Panc1 (cell line): ENCODE results near the gene SSBP2. TPM values are rescaled to one million over a fixed set of nuclear protein-coding genes. Genes with fewer than 3 reads are reported as not detected.
"Not testable (repeated sequence)": the region's sequence is repeated elsewhere in the genome, so short reads cannot be mapped to it uniquely, and the experiment has no call there.

Source experiments
- ATAC-seq: fragments of 200-7000 bp; cut with Tn5 transposase; 2 replicates; pipeline ENCODE4 v1.9.1; 2020; ENCODE audit warnings: mild to moderate bottlenecking, moderate library complexity
- BruUV-seq: library from RNA; stranded (reverse); fragments of 400-500 nt; replicated peaks from 2 replicates; lab custom pipeline; 2021; lab: Mats Ljungman, UMichigan
- CTCF ChIA-PET: fragments of 300-600 bp; sonication (Branson Sonifier 250); formaldehyde crosslinking; loops from one replicate; lab custom pipeline; 2022; ENCODE audit warnings: antibody characterized with exemption; lab: Charles Lee
- POLR2A ChIA-PET: fragments of 300-600 bp; sonication (Branson Sonifier 250); formaldehyde crosslinking; loops from one replicate; lab custom pipeline; 2022; ENCODE audit warnings: antibody characterized with exemption; lab: Charles Lee
- DNase-seq: peaks from one replicate; pipeline ENCODE4 v3.0.0-alpha.2; 2010; ENCODE audit warnings: low read depth, low spot score
- H3K27ac ChIP-seq: 2 replicates; pipeline ENCODE4 v1.5.1; 2011; ENCODE audit warnings: mild to moderate bottlenecking, low read length, inconsistent platforms
- H3K27me3 ChIP-seq: fragments of 200-500 bp; sonication (Bioruptor generic); 2 replicates; pipeline ENCODE4 v1.6.0; 2014; ENCODE audit warnings: low read length, inconsistent platforms; ENCODE audit not compliant: control insufficient read depth, insufficient read depth
- H3K36me3 ChIP-seq: fragments of 200-500 bp; sonication (Bioruptor generic); 2 replicates; pipeline ENCODE4 v1.5.1; 2014; ENCODE audit warnings: inconsistent platforms, mild to moderate bottlenecking, low read length, moderate library complexity; ENCODE audit not compliant: control insufficient read depth, insufficient read depth
- H3K4me1 ChIP-seq: 2 replicates; pipeline ENCODE4 v1.5.1; 2011; ENCODE audit warnings: inconsistent platforms, mild to moderate bottlenecking, low read length, moderate library complexity; ENCODE audit not compliant: control insufficient read depth, insufficient read depth
- H3K4me3 ChIP-seq, 2 experiments: 2 replicates each; pipeline ENCODE4 v1.5.1; 2011 to 2012; ENCODE audit warnings: low read depth in 2 of 2, low read length in 2 of 2, mild to moderate bottlenecking in 2 of 2, inconsistent platforms in 1 of 2, moderate library complexity in 1 of 2
- H3K9me3 ChIP-seq: fragments of 200-500 bp; sonication (Bioruptor generic); 2 replicates; pipeline ENCODE4 v1.5.1; 2014; ENCODE audit warnings: low read depth, mild to moderate bottlenecking, inconsistent platforms, low read length, moderate library complexity; ENCODE audit not compliant: control insufficient read depth, insufficient read depth
- CTCF ChIP-seq: fragments of 450-650 bp; IDR thresholded peaks from 2 replicates; pipeline ENCODE4 v1.5.1; 2017; ENCODE audit warnings: mild to moderate bottlenecking
- POLR2AphosphoS5 ChIP-seq: IDR thresholded peaks from 2 replicates; pipeline ENCODE4 v1.6.1; 2012; ENCODE audit warnings: mild to moderate bottlenecking, low read depth, low read length, moderate library complexity
- REST ChIP-seq, 2 experiments: IDR thresholded peaks; 2 replicates each; pipeline ENCODE4 v1.6.1; 2011 to 2012; ENCODE audit warnings: low read depth in 2 of 2, control low read depth in 1 of 2, low read length in 1 of 2, mild to moderate bottlenecking in 1 of 2, moderate library complexity in 1 of 2; ENCODE audit not compliant: insufficient read depth in 1 of 2
- SIN3A ChIP-seq: IDR thresholded peaks from 2 replicates; pipeline ENCODE4 v1.6.1; 2012; ENCODE audit warnings: low read depth, mild to moderate bottlenecking, low read length, moderate library complexity, borderline replicate concordance; ENCODE audit not compliant: insufficient read depth
- TCF7L2 ChIP-seq: IDR thresholded peaks from 2 replicates; pipeline ENCODE4 v1.6.1; 2011; ENCODE audit warnings: mild to moderate bottlenecking, low read depth, low read length, inconsistent platforms
- in situ Hi-C: cut with HindIII; loops from 2 replicates; pipeline ENCODE4 v1.10.0; 2016; ENCODE audit warnings: low sequenced_read_pairs, low pct_unique_long_range_greater_than_20kb
- intact Hi-C: fragments of 100-400 bp; cut with micrococcal nuclease; formaldehyde crosslinking; loops from one replicate; pipeline ENCODE4 v1.10.0; 2022; ENCODE audit not compliant: unreplicated experiment
- total RNA-seq: library from RNA; stranded (reverse); gene quantifications from one replicate; pipeline ENCODE4 v1.2.1, GENCODE V29; 2021; ENCODE audit not compliant: unreplicated experiment

Gene SSBP2
- total RNA-seq, 1 experiment from 2014 or later = 16.3 TPM

- POLR2A ChIA-PET = no interaction called here
- Histone ChIP-seq H3K27ac (no peak overlapping the region), H3K36me3 (no peaks in the 10 kb centered on the region), H3K9me3 (no peaks in the 10 kb centered on the region), H3K4me3 (no peak overlapping the region), H3K4me1 (no peaks in the 10 kb centered on the region), H3K27me3 (no peaks in the 10 kb centered on the region)
- in situ Hi-C loops = no loop called here
- no peak for ATAC-seq
- TF ChIP-seq REST (IDR thresholded peaks at IDR 0.05; ENCODE audit: insufficient read depth in 1 of 2, low read depth in 2 of 2, low read length in 1 of 2) = no peak
- no peak for TF ChIP-seq TCF7L2
- no peak for TF ChIP-seq SIN3A
- no peak for TF ChIP-seq CTCF
- TF ChIP-seq POLR2AphosphoS5 = no peak
- BruUV-seq = no TSS peak
- intact Hi-C loops = loop anchor here (5.0 kb wide), 4 partner anchors 241 to 721 kb away; no protein-coding TSS in a partner anchor
- DNase-seq = no peak
- CTCF ChIA-PET = interaction anchor here (0.6 to 1.0 kb wide), 3 partner anchors 371 to 659 kb away, joined by 4 to 8 read pairs (median 5); no protein-coding TSS in a partner anchor
Observed at GRCh38 chr5:81506378-81506777, 244.5 kb downstream of the SSBP2 start.

- no peaks in the 10 kb centered on the region for H3K4me1 ChIP-seq
- ATAC-seq (no peak), DNase-seq (no peak)
- intact Hi-C loops (loop anchor here (5.0 kb wide), 4 partner anchors 242 to 722 kb away; no protein-coding TSS in a partner anchor), in situ Hi-C loops (no loop called here)
- POLR2A ChIA-PET = no interaction called here
- H3K9me3 ChIP-seq = no peaks in the 10 kb centered on the region
- no peak overlapping the region for H3K27ac ChIP-seq
- H3K36me3 ChIP-seq = no peaks in the 10 kb centered on the region
- no peak for TF ChIP-seq POLR2AphosphoS5
- no peak for TF ChIP-seq SIN3A
- no peak for TF ChIP-seq TCF7L2
- no peak for TF ChIP-seq CTCF
- no peak for TF ChIP-seq REST (IDR thresholded peaks at IDR 0.05; ENCODE audit: insufficient read depth in 1 of 2, low read depth in 2 of 2, low read length in 1 of 2)
- CTCF ChIA-PET = no interaction called here
- BruUV-seq = no TSS peak
- H3K27me3 ChIP-seq = no peaks in the 10 kb centered on the region
- no peak overlapping the region for H3K4me3 ChIP-seq
Observed at GRCh38 chr5:81505672-81506071, 245.2 kb downstream of the SSBP2 start.

- H3K4me3 ChIP-seq, H3K9me3 ChIP-seq, ATAC-seq, CTCF ChIA-PET, H3K27ac ChIP-seq, in situ Hi-C loops, H3K4me1 ChIP-seq, BruUV-seq, intact Hi-C loops, POLR2A ChIA-PET, H3K36me3 ChIP-seq, H3K27me3 ChIP-seq, DNase-seq: not testable (repeated sequence)
Observed at GRCh38 chr5:81503602-81504001, 247.3 kb downstream of the SSBP2 start.
